Stimulated activated naive CD4-positive, alpha-beta T cell (primary cell): ENCODE measurements around the gene USP9Y.
"Not testable (repeated sequence)": the region's sequence is repeated elsewhere in the genome, so short reads cannot be mapped to it uniquely, and the experiment has no call there.

Experiments
- DNase-seq, 6 experiments: peaks; one replicate each; lab custom pipeline; 2025; lab: John Stamatoyannopoulos, UW

USP9Y gene, protein sequence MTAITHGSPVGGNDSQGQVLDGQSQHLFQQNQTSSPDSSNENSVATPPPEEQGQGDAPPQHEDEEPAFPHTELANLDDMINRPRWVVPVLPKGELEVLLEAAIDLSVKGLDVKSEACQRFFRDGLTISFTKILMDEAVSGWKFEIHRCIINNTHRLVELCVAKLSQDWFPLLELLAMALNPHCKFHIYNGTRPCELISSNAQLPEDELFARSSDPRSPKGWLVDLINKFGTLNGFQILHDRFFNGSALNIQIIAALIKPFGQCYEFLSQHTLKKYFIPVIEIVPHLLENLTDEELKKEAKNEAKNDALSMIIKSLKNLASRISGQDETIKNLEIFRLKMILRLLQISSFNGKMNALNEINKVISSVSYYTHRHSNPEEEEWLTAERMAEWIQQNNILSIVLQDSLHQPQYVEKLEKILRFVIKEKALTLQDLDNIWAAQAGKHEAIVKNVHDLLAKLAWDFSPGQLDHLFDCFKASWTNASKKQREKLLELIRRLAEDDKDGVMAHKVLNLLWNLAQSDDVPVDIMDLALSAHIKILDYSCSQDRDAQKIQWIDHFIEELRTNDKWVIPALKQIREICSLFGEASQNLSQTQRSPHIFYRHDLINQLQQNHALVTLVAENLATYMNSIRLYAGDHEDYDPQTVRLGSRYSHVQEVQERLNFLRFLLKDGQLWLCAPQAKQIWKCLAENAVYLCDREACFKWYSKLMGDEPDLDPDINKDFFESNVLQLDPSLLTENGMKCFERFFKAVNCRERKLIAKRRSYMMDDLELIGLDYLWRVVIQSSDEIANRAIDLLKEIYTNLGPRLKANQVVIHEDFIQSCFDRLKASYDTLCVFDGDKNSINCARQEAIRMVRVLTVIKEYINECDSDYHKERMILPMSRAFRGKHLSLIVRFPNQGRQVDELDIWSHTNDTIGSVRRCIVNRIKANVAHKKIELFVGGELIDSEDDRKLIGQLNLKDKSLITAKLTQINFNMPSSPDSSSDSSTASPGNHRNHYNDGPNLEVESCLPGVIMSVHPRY (N-terminal part only)

DNA sequence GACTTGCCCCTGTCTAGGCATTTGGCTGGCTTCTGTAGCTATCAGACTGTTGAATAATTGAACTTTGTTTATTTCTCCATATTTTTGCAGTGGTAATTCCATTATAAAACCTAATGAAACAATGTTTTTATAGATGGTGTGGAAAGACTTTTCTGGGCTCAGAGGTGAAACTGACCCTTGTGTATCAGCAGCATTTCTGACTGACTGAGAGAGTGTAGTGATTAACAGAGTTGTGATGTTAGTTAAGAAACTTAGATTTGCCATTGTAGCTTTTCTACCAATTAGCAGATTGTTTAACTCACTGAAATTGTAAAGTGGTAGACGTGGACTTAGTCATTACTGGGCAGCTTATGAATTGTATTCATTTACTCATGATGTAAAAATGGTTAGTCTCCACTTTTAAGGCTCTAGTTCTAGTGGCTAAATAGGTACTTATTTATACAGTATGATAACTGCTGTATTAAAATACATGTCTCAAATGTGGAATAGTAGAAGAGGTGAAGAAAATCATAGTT is at the start of gene USP9Y:
TSS of gene USP9Y (plus strand) at position 51 of the 515 bp plus-strand sequence. CDS start 8,217 bp downstream, outside the sequence.
- no peak for DNase-seq

DNA sequence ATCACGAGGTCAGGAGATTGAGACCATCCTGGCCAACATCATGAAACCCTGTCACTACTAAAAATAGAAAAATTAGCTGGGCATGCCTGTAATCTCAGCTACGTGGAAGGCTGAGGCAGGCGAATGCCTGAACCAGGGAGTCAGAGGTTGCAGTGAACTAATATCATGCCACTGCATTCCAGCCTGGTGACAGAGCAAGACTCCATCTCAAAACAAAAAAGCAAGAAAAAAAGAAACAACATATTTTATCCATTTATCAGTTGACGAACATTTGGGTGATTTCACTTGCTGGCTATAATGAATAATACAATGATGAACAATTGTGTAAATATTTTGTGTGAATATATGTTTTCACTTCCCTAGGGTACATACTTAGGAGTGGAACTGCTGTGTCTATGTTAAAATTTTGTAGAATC is 49.4 kb upstream of the USP9Y start:
- DNase-seq, result no peak

DNA sequence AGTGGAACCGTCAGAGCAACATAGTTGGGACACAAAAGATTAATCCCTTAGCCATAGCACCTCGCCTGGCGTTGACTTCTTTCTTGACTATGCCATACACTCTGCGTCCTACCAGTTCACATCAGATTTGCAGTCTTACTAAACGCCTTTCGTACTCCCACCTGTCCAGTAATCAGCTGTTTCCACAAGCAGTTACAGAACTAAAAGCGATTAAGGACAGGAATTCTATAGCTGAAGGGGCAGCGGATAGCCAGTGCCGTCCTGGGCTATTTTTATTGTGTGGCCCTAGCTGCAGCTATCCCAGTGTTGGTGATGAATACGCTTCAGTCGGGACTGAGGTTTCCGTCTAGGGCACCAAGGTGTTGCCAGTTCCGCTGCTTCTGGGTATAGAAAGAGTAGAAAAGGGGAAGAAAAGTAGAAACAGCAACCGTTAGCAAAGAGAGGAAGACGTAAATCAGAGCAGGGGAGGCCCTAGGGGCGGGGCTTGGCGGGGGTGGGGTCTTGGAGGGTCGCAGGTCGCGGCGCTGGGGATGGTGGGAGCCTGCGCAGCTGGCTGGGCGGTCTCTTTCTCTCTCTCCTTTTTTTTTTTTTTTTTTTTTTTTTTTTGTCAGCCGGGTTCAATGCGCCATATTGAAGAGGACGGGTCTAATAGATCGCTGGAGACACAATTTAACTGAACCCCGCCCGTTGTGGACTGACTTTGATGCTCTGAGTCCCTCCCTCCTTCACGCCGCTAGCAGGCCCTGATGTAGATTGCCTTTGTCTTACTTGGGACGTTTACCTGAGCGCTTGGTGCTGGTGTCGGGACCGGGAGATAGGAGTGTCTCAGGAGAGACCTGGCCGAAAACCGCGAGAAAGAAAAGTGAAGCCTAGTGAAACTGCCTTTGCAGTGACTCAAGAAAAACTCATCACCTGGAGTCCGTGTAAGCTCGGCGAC is 39.0 kb upstream of the USP9Y start:
- DNase-seq, result peak in 3 of 6 experiments; percentile 81 to 83 (median 82)

DNA sequence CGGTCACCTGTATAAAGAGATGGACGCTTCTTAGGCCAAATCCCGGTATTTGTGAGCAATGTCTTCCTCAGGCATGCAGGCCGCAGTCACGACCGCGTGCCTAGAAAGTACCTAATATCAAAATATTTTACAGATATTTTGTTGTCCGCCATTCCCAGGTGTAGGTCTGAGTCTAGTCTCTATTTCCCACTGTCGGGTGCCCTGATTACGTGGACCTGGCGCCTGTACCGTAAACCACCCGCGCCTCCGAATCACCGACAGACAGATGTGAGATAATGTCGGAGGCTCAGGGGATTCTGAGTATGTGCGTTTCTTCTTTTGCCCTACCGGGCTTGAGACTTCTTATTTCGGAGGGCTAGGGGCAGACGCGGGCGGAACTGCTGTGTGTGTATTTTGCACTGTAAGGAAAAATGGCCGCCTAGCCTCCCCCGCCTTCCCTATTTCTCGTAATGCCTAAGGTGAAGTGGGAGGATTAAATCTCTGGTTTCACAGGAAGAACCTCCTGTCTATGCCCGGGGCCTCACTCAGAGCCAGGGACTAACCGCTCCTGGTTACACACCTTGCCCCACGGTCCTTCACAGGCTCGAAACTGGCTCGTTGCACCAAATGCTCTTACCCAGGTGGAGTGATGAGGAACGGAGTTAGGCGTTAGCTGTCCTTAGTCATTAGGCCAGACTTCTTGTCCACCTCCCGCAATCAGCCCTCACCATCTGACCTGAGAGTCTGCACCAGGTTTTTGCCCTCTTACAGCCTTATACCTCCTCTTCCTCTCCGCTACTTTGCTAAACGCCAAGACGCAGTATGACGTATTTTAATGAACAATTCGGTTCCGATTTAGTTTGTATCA is 38.1 kb upstream of the USP9Y start:
- DNase-seq, result peak in 3 of 6 experiments; percentile 25 to 50 (median 26)

- not testable (repeated sequence) for DNase-seq
These were observed 37.2 kb upstream of the USP9Y start for GRCh38 chrY:12663845-12664244.

DNA sequence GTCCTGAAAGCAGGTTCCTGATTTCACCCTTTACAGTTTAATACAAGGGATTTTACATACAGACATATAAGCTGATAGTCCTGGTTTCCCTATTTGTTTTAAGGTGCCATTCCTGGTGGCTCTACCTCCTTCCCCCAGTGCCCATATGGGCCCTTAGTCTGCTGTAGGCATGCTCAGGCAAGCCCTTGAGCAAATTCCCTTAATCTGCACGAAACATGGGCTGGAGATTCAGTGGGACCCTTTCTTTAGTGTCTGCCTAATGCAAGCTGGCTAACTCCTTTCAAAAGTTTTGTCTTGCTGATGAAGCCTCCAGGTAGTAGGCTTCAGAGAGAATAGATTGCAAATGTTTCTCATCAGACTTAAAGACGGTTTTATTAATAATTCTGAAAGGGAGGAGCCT is 22.9 kb upstream of the USP9Y start:
- DNase-seq, result no peak

- no peak for DNase-seq
These were observed 19.5 kb upstream of the USP9Y start for GRCh38 chrY:12681535-12681934.

DNA sequence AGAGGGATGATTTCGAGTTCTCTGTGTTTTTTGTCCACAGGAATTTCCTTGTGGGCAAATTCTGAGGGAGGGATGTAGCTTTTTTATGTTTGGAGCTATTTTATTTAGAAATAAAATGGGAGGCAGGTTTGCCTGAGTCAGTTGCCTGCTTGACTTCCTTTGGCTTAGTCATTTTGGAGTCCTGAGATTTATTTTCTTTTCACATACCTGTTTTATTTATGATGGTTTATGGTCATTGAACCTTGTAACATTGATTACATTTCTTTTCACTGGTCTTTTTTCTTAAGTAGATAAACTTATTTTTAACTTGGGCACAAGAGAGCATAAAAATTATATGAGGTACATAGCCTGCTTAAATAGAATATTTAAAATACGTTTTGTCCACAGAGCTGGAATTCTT is 12.7 kb upstream of the USP9Y start:
- no peak for DNase-seq

DNA sequence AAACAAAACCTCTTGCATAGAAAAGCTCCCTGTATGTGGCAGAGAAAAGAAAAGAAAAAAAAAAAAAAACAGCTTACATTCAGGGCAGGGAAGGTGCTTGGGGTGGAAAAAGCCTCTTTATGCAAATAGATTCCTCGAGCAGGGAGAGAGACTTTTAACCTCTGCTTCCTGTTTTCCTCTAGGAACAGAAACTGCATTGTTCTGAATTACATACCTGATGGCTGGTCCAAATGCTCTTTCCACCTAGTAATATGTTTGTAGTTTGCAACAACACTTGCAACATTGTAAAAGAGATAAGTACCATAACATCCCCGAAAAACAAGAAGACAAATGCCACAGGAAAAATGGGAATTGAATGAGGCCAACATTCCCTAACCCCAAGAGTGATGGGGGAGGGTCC is 944 bp upstream of the USP9Y start:
- DNase-seq, result no peak

- no peak for DNase-seq
These were observed 1.1 kb downstream of the USP9Y start for GRCh38 chrY:12702174-12702573.

DNA sequence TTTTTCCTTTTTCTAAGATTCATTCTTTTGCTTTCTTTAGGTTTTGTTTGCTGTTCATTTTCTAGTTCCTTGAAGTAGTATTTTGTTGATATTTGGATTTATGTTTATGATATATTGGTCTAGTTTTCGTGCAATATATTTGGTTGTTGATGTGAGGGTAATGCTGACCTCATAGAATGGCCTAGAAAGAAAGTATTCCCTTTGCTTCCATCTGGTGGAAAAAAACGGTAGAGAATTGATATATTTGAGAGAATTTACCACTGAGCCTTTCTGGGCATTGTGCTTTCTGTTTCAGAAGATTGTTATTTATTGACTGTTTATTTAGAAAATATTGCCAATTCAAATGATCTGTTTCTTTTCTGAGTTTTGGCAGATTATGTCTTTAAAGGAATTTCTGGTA is 9.4 kb downstream of the USP9Y start:
- no peak for DNase-seq

DNA sequence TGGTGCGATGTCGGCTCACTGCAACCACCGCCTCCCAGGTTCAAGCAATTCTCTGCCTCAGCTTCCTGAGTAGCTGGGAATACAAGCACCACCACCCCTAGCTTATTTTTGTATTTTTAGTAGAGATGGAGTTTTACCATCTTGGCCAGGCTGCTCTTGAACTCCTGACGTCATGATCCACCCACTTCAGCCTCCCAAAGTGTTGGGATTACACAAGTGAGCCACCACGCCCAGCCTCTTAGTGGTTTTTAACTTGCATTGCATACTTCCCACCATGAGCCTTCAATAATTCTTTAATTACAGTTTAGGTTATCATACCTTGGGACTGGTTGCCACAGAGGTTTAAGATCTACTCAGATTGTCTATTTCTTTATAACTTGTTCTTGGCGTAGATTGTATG is 14.3 kb downstream of the USP9Y start:
- DNase-seq, result no peak

GRCh38 chrY:12729746-12730145 is 28.7 kb downstream of the USP9Y start:
- no peak for DNase-seq

- DNase-seq, result no peak
These were observed 32.6 kb downstream of the USP9Y start for GRCh38 chrY:12733625-12734024.

DNA sequence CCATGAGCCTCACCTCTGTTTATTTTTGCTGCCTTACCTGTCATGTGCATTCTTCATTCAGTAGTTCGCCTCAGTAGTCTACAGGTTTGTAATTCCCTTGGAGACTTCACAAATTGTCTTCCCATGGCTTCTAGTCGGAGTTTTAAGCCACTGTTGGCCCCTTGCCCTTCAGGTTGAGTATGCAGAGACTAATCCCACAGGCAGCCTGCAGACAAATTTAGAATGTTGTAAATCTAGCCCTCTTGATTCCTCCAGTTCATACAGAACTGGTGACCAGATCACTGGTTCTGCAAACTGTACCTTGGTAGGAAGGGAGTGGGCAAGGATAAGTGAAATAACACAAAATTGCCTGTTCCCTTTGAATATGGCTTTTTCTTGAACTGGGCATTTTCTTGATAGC is 33.0 kb downstream of the USP9Y start:
- no peak for DNase-seq

DNA sequence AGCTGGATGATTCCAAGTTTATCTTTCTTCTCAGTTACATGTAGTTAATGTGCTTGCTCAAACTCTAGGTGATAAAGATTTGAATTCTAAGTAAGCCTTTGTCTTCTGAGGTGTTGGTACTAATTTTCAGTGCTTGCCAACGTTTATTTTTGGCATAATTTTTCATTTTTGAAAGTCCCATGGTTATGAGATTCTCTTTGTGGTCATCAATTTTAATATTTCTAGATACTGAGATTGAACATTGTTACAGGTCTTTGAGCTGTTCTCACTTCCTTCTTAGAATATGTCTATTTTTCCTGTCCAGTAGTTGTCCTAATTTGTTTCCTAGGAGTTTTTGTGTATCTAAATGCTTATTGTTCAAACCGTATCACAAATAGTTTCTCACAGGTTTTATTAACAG is 40.4 kb downstream of the USP9Y start:
- DNase-seq, result no peak

DNA sequence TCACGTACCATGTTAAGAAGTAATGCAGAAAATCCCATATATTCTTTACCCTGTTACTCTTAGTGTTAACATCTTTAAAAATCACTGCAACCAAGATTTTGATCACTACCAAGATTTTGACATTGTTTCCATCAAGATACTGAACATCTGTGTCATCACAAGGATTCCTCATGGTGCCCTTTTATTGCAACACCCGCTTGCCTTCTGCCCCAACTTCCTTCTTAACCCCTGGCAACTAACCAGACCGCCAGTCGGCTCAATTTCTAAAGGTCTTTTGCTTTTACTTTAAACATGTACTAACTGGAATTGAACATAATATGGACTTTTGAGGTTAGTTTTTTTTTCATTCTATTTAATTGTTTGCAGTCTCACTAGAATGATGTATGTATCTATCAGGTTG is 41.7 kb downstream of the USP9Y start:
- DNase-seq, result no peak

- no peak for DNase-seq
These were observed 43.1 kb downstream of the USP9Y start for GRCh38 chrY:12744091-12744490.

DNA sequence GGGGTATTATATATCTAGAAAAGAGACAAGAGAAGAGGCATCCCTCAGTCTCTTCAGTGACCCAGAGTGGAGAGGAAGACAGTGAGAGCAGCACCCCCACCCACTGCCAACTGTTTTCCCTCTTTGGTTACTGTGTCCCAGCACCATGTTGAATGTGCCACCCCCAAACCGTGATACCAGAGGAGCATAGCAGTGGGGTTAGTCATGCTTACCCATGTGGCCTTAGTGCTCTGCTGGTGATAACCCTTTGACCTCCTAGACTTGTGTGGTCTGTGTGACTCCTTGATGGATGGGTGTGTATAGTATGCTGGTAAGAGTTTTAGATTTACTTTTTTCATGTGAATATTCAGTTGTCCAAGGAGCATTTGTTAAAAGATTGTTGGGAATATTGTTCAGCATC is 48.3 kb downstream of the USP9Y start:
- DNase-seq, result no peak

DNA sequence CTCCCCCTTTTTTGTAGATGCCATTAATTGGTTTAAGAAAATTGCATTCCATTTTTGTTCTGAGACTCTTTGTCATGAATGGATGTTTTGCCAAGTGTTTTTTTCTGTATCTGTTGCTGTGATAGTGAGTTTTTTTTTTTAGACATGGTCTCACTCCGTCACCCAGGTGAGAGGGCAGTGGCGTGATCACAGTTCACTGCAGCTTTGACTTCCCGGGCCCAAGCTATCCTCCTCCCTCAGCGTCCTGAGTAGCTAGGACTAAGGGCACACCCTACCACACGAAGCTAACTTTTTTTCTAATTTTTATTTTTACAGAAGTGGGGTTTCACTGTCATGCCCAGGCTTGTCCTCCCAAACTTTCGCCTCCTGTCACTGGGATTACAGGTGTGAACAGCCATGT is 51.8 kb downstream of the USP9Y start:
- DNase-seq, result no peak
